Activated naive CD4-positive, alpha-beta T cell treated with anti-CD3 and anti-CD28 coated beads, Interleukin-2, amount 50 U/mL, for 72 hours (primary cell): ENCODE data around the gene SLC39A13. TPM values are rescaled to one million over a fixed set of nuclear protein-coding genes. Genes with fewer than 3 reads are reported as not detected.

Experiments
- ATAC-seq, 2 donors: fragments of 150-1000 bp; cut with Tn5 transposase; 2 replicates each; pipeline ENCODE4 v1.10.0; 2021; ENCODE audit warnings: mild to moderate bottlenecking in 2 of 2, moderate library complexity in 2 of 2
- DNase-seq, 2 donors: peaks; one replicate each; pipeline ENCODE4 v3.0.0; 2021 to 2022; ENCODE audit warnings: low spot score in 2 of 2
- H3K27ac Mint-ChIP-seq, 2 donors: one replicate each; pipeline ENCODE4 v1.8.0; 2022; ENCODE audit warnings: mild to moderate bottlenecking in 2 of 2, mixed read lengths in 2 of 2
- H3K36me3 Mint-ChIP-seq, 2 donors: one replicate each; pipeline ENCODE4 v1.8.0; 2022; ENCODE audit warnings: mixed read lengths in 2 of 2
- H3K9me3 Mint-ChIP-seq, 2 donors: one replicate each; pipeline ENCODE4 v1.8.0; 2022; ENCODE audit warnings: mixed read lengths in 2 of 2
- total RNA-seq, 2 donors: library from RNA; stranded (reverse); gene quantifications; one replicate each; pipeline ENCODE4 v1.2.3, GENCODE V29; 2022

Gene SLC39A13
- total RNA-seq, 2 donors from 2014 or later: 11.9 to 15.2 TPM

DNA sequence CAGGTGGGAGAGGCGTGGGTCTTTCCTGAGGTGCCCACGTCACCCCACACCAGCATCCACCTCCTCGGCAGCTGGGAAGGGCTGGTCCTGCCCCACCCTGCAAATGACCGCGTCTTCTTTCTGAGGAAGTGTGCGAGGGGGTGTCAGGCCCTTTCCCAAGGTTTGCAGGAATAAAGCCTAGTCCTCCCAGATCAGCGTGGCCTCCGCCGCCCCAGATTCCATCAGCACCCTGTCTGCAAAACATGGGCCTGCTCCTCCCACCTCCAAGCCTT, 14.4 kb upstream of the SLC39A13 start:
- no peaks in the 10 kb centered on the region for H3K36me3 Mint-ChIP-seq
- H3K27ac Mint-ChIP-seq: peak overlapping the region; percentile 88 to 93
- no peak for ATAC-seq
- DNase-seq: no peak
- H3K9me3 Mint-ChIP-seq: no peaks in the 10 kb centered on the region

DNA sequence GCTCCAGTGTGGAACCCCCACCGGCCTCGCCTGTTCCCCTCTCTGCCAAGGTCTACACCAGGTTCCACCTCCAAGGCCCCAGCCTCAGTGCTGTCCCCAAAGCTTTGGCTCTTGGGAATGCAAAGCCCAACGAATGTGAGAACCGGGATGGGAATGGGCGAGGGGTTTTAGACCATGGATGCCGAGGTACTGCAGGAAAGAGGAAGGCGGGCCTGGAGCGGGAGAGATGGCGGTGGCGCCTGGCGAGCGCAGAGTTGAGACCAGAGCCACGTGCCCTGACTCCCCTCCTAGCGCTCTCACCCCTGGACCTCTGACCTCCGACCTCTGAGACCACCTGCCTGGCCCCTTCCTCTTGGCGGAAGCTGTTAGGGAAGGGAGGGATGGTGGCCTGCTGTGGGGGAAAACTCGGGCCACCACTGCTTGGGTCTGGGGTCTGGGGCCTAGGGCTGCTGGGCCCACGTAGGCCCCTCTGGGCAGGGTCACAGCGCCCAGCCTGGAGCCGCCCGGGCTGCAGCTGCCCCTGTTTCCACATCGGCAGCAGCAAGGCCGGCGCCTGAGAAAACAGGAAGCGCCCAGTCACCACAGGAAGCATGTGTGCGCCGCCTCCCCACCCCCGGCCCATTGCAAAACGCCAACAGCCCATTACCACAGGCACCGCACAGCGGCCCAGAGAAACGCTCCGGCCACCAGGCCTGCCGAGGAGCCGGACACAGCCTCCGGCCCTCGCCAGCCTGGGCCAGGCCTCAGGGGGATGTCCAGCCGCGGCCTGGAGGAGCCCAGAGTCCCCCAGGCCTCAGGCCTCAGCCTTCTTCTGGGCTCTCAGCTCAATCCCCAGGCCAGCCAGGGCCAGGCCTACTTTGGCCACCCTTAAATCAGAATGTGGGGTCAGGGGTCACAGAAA, 13.8 kb upstream of the SLC39A13 start:
- peak; percentile 77 to 93 for ATAC-seq
- H3K27ac Mint-ChIP-seq: peak overlapping the region; percentile 88 to 93
- peak; percentile 47 to 76 for DNase-seq
- no peaks in the 10 kb centered on the region for H3K9me3 Mint-ChIP-seq
- H3K36me3 Mint-ChIP-seq: no peaks in the 10 kb centered on the region

DNA sequence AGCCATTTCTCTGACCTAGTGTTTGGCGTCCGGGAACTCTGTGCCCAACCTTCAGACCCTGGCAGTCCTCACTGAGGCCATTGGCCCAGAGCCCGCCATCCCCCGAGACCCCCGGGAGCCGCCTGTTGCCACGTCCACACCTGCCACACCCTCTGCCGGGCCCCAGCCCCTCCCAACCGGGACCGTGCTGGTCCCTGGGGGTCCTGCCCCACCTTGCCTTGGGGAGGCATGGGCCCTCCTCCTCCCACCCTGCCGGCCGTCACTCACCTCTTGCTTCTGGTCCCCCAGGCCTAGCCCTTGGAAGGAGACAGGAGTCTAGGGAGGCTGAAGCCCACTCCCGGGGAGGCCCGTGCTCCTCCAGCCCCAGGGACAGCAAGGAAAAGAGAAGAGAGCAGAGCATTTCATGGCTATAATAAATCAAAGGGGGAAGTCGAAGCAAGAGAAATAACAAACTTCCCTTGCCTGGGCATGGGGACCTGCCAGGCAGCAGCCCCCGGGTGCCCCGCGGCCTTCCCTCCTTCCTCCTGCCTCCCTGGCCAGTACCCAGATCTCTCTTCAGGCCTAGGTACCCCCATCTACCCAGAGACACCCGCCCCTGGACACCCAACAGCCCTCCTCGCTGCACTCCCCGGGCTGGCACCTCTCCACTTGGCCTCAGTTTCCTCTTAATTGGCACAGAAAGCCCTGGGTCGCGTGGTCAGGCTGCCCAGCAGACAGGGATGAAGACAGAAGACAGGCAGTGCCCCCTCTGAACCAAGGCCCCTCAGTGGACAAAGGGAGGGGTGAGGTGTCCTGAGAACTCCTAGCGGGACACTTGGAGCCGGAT, 13.0 kb upstream of the SLC39A13 start:
- H3K27ac Mint-ChIP-seq: peak overlapping the region; percentile 88 to 92
- no peaks in the 10 kb centered on the region for H3K9me3 Mint-ChIP-seq
- no peak for ATAC-seq
- DNase-seq: no peak
- no peaks in the 10 kb centered on the region for H3K36me3 Mint-ChIP-seq

DNA sequence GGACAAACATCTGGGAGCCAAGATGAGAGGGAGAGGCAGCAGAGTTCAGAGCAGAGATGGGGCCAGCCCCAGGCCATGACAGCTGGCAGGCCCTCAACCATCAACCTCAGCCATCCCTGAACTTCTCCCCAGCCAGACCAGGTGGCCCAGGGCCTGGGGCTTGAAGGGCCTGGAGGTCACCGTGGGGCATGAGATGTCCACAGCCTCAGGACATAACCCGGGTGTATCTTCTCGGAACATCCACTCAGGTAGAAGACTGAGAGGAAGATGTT, 12.4 kb upstream of the SLC39A13 start:
- ATAC-seq: no peak
- DNase-seq: no peak
- Mint-ChIP-seq H3K27ac (peak overlapping the region in 1 of 2 donors; percentile 88), H3K36me3 (no peaks in the 10 kb centered on the region), H3K9me3 (no peaks in the 10 kb centered on the region)

DNA sequence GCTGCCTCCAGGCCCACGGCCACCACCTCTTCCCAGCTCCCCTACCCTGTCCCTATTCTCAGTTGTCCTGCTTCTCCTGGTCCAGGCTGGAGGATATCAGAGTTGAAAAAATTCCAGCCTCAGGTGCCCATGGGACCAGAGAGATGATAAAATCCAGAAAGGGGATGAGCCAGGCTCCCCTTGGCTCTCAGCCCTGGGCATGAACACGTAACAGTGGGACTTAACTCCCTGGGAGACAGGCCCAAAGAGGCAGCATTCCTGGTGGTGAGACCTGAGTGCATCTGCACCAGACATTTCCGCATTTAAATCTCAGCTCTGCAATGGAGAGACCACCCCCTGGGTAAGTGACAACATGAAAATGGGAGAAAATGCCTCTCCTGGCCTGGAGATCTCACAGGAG, 10.4 kb upstream of the SLC39A13 start:
- DNase-seq (no peak), ATAC-seq (no peak)
- Mint-ChIP-seq H3K9me3 (no peaks in the 10 kb centered on the region), H3K27ac (no peak overlapping the region), H3K36me3 (no peaks in the 10 kb centered on the region)

DNA sequence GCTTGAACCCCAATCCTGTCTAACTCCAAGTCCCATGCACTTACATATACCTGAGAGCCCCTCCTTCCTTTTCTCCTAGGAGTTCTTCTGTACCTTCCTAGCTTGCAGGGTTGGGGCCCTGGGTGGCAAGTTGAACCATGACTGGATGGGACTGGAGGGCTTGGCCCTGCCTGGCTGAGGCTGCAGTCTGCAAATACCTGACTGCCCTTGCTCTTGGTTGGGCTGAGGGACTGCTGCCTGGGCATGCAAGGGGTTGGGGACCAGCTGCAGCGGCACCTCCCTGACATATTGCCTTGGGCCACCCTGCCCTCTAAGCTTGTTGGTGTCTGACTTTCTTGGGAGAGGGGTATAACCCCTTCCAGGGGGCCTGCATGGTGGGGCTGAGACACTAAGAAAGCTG, 9.8 kb upstream of the SLC39A13 start:
- DNase-seq (no peak), ATAC-seq (no peak)
- no peaks in the 10 kb centered on the region for H3K9me3 Mint-ChIP-seq
- peak overlapping the region in 1 of 2 donors; percentile 50 for H3K27ac Mint-ChIP-seq
- H3K36me3 Mint-ChIP-seq: no peaks in the 10 kb centered on the region

DNA sequence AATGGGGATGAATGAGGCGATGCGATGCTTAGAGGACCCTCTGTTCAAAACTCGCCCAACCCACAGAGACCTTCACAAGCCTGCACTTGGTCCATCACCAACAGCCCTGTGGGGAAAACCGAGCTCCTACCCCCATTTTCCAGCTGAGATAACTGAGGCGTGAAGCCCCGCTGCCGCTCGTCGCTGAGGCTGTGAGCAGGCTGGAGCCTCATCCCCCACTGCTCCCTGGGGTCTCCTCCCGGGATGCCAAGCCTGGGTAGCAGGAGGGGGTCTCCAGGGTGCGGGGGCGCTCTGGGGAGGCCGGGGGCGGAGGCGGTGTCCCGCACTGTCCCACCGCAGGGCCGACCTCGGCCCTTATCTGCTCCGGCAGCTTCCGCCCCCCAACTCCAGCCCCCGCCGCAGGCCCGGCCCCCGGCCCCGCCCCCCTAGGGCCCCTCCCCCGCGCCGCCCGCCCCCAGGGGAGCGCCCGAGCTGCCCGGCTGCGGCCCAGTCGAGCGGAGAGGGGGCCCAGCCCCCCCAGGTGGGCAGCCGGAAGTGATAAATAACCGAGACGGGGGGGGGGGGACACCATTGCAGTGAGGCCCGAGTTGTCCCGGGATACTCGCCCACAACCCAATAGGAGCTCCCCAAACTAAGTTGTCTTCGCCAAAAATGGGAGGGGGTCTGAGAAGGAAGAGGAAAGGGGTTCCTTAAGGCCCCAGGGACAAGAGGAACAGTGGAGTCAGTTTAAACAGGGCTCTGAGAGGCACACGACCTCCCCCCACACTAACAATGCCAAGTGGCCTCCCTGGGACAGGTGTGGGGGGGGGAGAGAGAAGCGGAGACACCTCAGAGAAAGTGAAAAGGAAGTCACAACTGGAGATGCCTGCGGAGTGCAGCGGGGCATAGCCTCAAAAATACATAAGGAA, 8.3 kb upstream of the SLC39A13 start:
- ATAC-seq (peak; percentile 71 to 84), DNase-seq (peak in 1 of 2 donors; percentile 42)
- Mint-ChIP-seq H3K36me3 (no peaks in the 10 kb centered on the region), H3K27ac (peak overlapping the region; percentile 68 to 89), H3K9me3 (no peaks in the 10 kb centered on the region)

DNA sequence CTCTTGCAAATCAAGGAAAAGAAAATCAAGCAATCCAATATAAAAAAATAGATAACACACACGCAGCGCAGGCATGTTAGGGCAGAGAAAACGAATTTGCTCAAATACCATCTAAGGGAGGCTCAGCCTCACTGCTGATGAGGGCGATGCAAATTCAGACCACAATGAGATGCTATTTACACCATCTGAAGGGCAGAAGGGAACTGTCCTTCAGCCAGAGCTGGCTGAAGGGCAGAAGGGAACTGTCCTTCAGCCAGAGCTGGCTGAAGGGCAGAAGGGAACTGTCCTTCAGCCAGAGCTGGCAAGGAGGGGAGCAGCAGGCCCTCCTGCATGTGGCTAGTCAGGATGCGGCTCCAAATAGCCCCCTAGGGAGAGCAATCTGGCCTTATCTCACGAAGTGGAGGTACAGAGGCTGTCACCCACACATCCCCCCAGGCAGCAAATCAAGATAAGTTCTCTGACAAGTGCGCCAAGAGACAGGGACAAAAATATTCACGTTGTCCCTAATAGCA, 7.6 kb upstream of the SLC39A13 start:
- no peak for DNase-seq
- no peaks in the 10 kb centered on the region for H3K36me3 Mint-ChIP-seq
- peak in 1 of 2 donors; percentile 30 for ATAC-seq
- H3K27ac Mint-ChIP-seq: peak overlapping the region; percentile 68 to 77
- H3K9me3 Mint-ChIP-seq: no peaks in the 10 kb centered on the region

DNA sequence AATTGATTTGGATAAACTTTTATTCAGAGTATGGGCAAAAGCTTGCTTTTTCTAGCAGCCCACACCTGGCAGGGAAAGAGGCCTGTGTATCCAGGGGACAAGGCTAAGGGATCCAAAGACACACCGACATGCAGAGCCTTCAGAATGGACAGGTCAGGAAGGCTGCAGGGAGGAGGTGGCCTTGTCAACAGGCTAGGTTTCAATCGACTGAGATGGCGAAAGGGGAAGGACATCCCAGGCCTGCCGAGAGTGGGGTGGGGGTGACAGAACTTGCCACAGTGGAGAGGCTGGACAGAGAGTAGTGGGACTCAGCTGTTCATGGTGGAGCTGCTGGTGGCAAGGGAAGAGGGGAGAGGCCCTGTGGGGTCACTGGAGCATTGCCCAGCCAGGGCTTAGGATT, 5.3 kb upstream of the SLC39A13 start:
- DNase-seq (no peak), ATAC-seq (no peak)
- H3K27ac Mint-ChIP-seq: peak overlapping the region in 1 of 2 donors; percentile 33
- H3K36me3 Mint-ChIP-seq: no peaks in the 10 kb centered on the region
- no peaks in the 10 kb centered on the region for H3K9me3 Mint-ChIP-seq

DNA sequence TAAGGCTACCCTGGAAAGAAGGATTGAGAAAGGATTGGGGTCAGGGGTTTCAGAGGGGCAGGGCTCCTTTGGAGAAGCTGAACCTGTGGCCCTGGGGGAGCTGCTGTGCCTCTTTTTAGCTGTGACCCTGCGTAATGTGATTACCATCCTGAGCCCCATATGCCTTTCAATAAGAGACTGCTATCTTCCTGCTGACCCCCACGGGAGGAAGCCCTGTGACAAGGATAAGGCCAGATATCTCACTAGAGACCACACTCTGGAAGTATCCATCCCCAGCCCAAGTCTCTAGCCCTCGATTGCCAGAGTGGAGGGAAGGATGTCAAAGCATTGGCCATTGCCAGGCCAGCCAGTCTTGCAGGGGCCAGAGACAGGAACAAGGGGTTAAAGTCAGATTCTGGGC, 4.8 kb upstream of the SLC39A13 start:
- ATAC-seq: no peak
- peak overlapping the region in 1 of 2 donors; percentile 33 for H3K27ac Mint-ChIP-seq
- H3K36me3 Mint-ChIP-seq: no peaks in the 10 kb centered on the region
- DNase-seq: no peak
- H3K9me3 Mint-ChIP-seq: no peaks in the 10 kb centered on the region

DNA sequence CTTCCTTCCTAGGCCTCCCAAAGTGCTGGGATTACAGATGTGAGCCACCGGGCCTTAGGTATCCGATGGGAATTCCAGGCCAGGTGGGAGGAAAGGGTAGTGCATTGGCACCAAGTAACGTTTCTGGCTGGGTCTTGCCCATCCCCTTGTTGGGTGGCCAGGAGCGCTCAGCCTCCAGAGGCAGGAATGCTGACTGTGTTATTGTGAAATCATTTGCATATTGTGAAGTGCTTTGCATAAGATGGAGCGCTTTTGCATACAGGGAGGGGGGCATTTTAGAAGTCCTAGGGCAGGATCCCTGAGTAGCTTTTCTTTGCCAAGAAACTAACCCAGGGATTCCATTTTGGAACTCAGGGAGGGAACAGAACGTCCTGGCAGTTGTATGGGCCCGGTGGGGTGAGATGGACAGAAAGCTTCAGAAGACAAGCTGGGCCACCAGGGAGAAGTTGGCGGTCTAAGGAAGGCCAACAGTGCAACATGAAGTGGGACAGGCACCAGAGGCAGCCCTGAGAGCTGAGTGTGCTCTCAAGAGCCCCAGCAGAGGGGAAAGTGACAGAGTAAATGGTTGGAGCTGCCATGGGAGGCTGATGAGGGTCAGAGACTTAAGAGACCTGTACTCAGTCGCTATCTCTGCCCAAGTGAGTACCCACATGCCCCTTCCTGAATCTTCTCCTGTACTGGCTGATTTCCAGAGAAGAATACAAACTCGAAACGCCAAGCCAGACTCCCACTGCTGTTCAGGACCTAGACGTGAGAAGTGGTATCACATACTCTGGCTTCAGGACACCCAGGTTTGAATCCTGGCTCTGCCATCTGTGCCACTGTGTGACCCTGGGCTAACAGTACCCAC, 1.3 kb upstream of the SLC39A13 start:
- no peak for DNase-seq
- no peak for ATAC-seq
- H3K27ac Mint-ChIP-seq: peak overlapping the region; percentile 90
- no peaks in the 10 kb centered on the region for H3K36me3 Mint-ChIP-seq
- no peaks in the 10 kb centered on the region for H3K9me3 Mint-ChIP-seq

DNA sequence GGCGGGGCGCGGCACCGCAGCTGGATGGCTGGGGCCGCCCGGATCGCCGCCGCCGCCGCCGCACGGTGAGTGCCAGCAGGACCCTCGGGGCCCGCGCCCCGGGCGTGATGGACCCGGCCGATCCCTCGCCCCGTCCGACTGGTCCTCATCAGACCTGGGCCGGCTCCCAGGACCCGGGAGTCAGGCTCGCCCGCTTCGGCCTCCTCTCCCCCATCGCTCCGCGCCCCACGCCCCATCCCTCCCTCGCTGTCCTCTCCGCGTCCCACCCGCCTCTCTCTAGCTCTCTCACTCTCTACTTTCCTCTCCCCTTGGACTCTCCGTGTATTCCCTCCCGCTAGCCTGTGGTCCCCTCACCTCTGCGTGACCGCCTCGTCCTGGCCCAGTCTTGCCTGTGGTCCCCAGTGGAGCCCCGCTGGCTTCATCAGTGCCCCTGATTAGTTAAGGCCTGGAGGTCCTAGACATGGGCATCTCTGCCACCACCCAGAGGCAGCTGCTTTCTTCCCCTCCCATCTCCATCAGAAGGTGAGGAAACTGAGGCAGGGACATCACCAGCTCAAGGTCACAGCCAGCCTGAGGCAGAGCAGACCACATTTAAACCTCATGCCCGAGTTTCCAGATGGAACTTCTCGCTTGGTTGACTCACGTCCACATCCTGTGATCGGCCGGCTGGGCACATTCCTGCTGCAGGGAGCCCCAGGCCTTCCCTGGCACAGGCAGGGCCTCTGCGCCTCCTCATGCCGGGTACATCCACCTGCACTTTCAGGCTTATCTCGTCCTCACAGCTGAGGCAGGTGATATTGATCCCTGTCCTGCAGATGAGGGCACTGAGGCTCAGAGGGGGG, 429 bp downstream of the SLC39A13 start:
- ATAC-seq: no peak
- H3K9me3 Mint-ChIP-seq: no peaks in the 10 kb centered on the region
- no peak for DNase-seq
- H3K27ac Mint-ChIP-seq: peak overlapping the region; percentile 90 to 95
- no peaks in the 10 kb centered on the region for H3K36me3 Mint-ChIP-seq

DNA sequence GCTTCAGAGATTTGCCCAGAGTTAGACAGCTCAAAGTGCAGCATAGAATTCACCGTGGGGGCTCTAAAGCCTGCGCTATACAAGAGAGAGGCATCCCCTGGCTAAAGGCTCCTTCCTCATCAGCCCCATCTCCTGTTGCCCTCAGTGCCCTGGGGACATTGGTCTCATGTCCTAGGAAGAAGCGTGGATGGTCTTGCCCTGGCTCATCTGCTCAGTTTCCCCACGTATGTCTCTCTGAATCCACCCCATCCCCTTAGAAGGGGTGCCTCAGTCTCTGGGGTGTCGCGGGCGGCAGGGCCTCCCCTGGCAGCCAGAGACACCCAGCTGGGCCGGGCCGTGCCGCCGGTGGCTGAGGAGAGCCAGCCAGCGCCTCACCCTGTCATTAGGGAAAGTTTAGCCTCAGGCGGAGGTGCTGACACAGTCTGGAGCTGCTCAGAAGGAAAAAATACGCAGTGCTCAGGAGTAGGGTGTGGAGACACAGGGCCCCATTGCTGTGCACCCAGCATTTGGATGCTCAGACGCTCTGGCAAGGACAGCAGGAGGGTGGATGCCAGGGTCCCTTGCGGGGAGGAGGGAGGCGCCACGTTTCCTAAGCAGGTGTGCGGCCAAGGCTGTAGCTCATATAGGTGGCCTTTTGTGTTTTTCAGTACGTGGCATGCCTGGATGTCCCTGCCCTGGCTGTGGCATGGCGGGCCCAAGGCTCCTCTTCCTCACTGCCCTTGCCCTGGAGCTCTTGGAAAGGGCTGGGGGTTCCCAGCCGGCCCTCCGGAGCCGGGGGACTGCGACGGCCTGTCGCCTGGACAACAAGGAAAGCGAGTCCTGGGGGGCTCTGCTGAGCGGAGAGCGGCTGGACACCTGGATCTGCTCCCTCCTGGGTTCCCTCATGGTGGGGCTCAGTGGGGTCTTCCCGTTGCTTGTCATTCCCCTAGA, 1.3 kb downstream of the SLC39A13 start:
- peak overlapping the region; percentile 90 to 95 for H3K27ac Mint-ChIP-seq
- ATAC-seq (no peak), DNase-seq (no peak)
- H3K9me3 Mint-ChIP-seq: no peaks in the 10 kb centered on the region
- H3K36me3 Mint-ChIP-seq: no peaks in the 10 kb centered on the region
